Neural cell (in vitro differentiated cells): ENCODE measurements around the gene BPGM. TPM values are rescaled to one million over a fixed set of nuclear protein-coding genes. Genes with fewer than 3 reads are reported as not detected.

ENCODE experiments used
- H2AFZ ChIP-seq: fragments of 200-600, 300-800 bp; sonication (generic), shearing (Covaris generic); 2 replicates; pipeline ENCODE4 v1.6.0; 2014; ENCODE audit warnings: low read depth, mild to moderate bottlenecking, antibody characterized with exemption, low read length, moderate library complexity
- H3F3A ChIP-seq: fragments of 200-600 bp; shearing (Covaris generic); 2 replicates; pipeline ENCODE4 v1.6.1; 2016; ENCODE audit warnings: mild to moderate bottlenecking, moderate library complexity, mixed read lengths, antibody characterized with exemption, low read length; ENCODE audit not compliant: insufficient read depth, poor library complexity, severe bottlenecking
- H3K27ac ChIP-seq: fragments of 200-600, 300-800 bp; sonication (generic), shearing (Covaris generic); 2 replicates; pipeline ENCODE4 v1.5.1; 2014; ENCODE audit warnings: mild to moderate bottlenecking, low read length, moderate library complexity
- H3K27me3 ChIP-seq: fragments of 300-800, 200-600 bp; sonication (generic), shearing (Covaris generic); 2 replicates; pipeline ENCODE4 v1.6.0; 2014; ENCODE audit warnings: mild to moderate bottlenecking, low read depth, low read length, moderate library complexity; ENCODE audit not compliant: insufficient read depth
- H3K36me3 ChIP-seq: fragments of 300-800, 200-600 bp; sonication (generic), shearing (Covaris generic); 2 replicates; pipeline ENCODE4 v1.5.1; 2014; ENCODE audit warnings: mild to moderate bottlenecking, antibody characterized with exemption, low read length, moderate library complexity; ENCODE audit not compliant: insufficient read depth
- H3K4me2 ChIP-seq: fragments of 300-800, 200-600 bp; sonication (generic), shearing (Covaris generic); 2 replicates; pipeline ENCODE4 v1.6.0; 2014; ENCODE audit warnings: mild to moderate bottlenecking, low read length
- H3K4me3 ChIP-seq: fragments of 300-800, 200-600 bp; sonication (generic), shearing (Covaris generic); 2 replicates; pipeline ENCODE4 v1.5.1; 2014; ENCODE audit warnings: mild to moderate bottlenecking, low read length, moderate library complexity
- H3K79me2 ChIP-seq: fragments of 200-600 bp; shearing (Covaris generic); replicated peaks from 2 replicates; pipeline ENCODE4 v1.6.0; 2014; ENCODE audit warnings: mild to moderate bottlenecking, low read length, moderate library complexity; ENCODE audit not compliant: insufficient read depth
- H3K9ac ChIP-seq: fragments of 300-800, 200-600 bp; sonication (generic), shearing (Covaris generic); 2 replicates; pipeline ENCODE4 v1.6.1; 2016; ENCODE audit warnings: mild to moderate bottlenecking, low read length, mixed read lengths
- H3K9me2 ChIP-seq: fragments of 200-600 bp; shearing (Covaris generic); 2 replicates; pipeline ENCODE4 v1.6.1; 2016; ENCODE audit warnings: mild to moderate bottlenecking, low read length, mixed read lengths; ENCODE audit not compliant: insufficient read depth
- H3K9me3 ChIP-seq: fragments of 200-600, 300-800 bp; sonication (generic), shearing (Covaris generic); 2 replicates; pipeline ENCODE4 v1.6.1; 2016; ENCODE audit warnings: mild to moderate bottlenecking, mixed run types, low read length, moderate library complexity, mixed read lengths
- H4K20me1 ChIP-seq: fragments of 200-600 bp; shearing (Covaris generic); 2 replicates; pipeline ENCODE4 v1.6.1; 2016; ENCODE audit warnings: mild to moderate bottlenecking, mixed run types; ENCODE audit not compliant: insufficient read depth
- EP300 ChIP-seq: fragments of 450-650 bp; conservative IDR thresholded peaks from 2 replicates; pipeline ENCODE4 v1.6.1; 2014; ENCODE audit warnings: antibody characterized with exemption, mild to moderate bottlenecking, moderate library complexity; ENCODE audit not compliant: poor library complexity, severe bottlenecking
- EZH2 ChIP-seq: fragments of 200-600, 300-800 bp; shearing (Covaris generic), sonication (generic); IDR thresholded peaks from 2 replicates; pipeline ENCODE4 v1.6.1; 2014; ENCODE audit warnings: antibody characterized with exemption, low read length, borderline replicate concordance, mild to moderate bottlenecking; ENCODE audit not compliant: insufficient read depth, poor library complexity, severe bottlenecking
- MXI1 ChIP-seq: fragments of 450-650 bp; conservative IDR thresholded peaks from 2 replicates; pipeline ENCODE4 v1.6.1; 2014; ENCODE audit warnings: antibody characterized with exemption, mild to moderate bottlenecking; ENCODE audit not compliant: poor library complexity, severe bottlenecking
- POLR2AphosphoS5 ChIP-seq: IDR thresholded peaks from 2 replicates; pipeline ENCODE4 v1.6.1; 2012
- RAD21 ChIP-seq: fragments of 450-650 bp; conservative IDR thresholded peaks from 2 replicates; pipeline ENCODE4 v1.6.1; 2014; ENCODE audit warnings: antibody characterized with exemption, mild to moderate bottlenecking, moderate library complexity
- SMC3 ChIP-seq: fragments of 450-650 bp; conservative IDR thresholded peaks from 2 replicates; pipeline ENCODE4 v1.6.1; 2014; ENCODE audit warnings: antibody characterized with exemption, mild to moderate bottlenecking, moderate library complexity; ENCODE audit not compliant: poor library complexity
- TAF1 ChIP-seq: IDR thresholded peaks from 2 replicates; pipeline ENCODE4 v1.6.1; 2012; ENCODE audit warnings: low read depth
- polyA plus RNA-seq: library from polyadenylated mRNA; depleted of rRNA; stranded (reverse); fragments of >200 nt; gene quantifications from 2 replicates; pipeline ENCODE4 v1.2.3, GENCODE V29; 2014
- TF ChIP-seq, protein P1 (sequence below): IDR thresholded peaks from 2 replicates; pipeline ENCODE4 v1.6.1; 2012; ENCODE audit warnings: borderline replicate concordance
- TF ChIP-seq, protein P2 (sequence below): fragments of 450-650 bp; IDR thresholded peaks from 2 replicates; pipeline ENCODE4 v1.5.1; 2014; ENCODE audit warnings: antibody characterized with exemption, mild to moderate bottlenecking, moderate library complexity; ENCODE audit not compliant: poor library complexity, severe bottlenecking

The BPGM gene
- polyA plus RNA-seq, 1 donor from 2014 or later = 57.4 TPM

DNA sequence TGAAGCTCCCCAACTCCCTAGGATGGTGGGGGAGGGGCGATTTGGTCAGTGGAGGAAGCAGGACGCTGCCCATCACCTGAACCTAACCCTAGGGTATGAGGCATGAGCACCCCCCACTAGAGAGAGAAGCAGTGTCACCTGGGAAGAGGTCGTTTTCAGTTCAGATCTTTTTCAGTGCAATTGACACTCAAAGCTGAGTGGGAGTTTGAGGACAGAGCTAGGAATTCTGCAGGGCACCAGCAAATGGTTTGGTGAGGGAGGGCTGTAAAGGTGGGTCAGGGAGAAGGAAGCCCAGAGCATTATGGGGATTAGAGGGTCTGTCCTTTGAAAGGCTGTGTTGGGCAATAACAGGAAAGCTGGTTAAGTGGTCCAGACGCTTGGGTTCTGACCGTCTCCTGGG is 10.9 kb downstream of the BPGM start:
- Histone ChIP-seq H3K4me3 (no peak overlapping the region), H3K9ac (no peak overlapping the region), H3K4me2 (no peak overlapping the region), H3K79me2 (peaks cover 13% of the 10 kb centered on the region), H4K20me1 (no peaks in the 10 kb centered on the region), H3F3A (no peaks in the 10 kb centered on the region), H2AFZ (no peak overlapping the region), H3K9me2 (no peaks in the 10 kb centered on the region), H3K27me3 (no peaks in the 10 kb centered on the region), H3K27ac (no peak overlapping the region), H3K36me3 (peaks cover 4% of the 10 kb centered on the region), H3K9me3 (no peaks in the 10 kb centered on the region)
- TF ChIP-seq POLR2AphosphoS5 = no peak
- no peak for TF ChIP-seq TAF1
- no peak for TF ChIP-seq MXI1
- TF ChIP-seq, protein P1, sequence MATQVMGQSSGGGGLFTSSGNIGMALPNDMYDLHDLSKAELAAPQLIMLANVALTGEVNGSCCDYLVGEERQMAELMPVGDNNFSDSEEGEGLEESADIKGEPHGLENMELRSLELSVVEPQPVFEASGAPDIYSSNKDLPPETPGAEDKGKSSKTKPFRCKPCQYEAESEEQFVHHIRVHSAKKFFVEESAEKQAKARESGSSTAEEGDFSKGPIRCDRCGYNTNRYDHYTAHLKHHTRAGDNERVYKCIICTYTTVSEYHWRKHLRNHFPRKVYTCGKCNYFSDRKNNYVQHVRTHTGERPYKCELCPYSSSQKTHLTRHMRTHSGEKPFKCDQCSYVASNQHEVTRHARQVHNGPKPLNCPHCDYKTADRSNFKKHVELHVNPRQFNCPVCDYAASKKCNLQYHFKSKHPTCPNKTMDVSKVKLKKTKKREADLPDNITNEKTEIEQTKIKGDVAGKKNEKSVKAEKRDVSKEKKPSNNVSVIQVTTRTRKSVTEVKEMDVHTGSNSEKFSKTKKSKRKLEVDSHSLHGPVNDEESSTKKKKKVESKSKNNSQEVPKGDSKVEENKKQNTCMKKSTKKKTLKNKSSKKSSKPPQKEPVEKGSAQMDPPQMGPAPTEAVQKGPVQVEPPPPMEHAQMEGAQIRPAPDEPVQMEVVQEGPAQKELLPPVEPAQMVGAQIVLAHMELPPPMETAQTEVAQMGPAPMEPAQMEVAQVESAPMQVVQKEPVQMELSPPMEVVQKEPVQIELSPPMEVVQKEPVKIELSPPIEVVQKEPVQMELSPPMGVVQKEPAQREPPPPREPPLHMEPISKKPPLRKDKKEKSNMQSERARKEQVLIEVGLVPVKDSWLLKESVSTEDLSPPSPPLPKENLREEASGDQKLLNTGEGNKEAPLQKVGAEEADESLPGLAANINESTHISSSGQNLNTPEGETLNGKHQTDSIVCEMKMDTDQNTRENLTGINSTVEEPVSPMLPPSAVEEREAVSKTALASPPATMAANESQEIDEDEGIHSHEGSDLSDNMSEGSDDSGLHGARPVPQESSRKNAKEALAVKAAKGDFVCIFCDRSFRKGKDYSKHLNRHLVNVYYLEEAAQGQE = no peak

DNA sequence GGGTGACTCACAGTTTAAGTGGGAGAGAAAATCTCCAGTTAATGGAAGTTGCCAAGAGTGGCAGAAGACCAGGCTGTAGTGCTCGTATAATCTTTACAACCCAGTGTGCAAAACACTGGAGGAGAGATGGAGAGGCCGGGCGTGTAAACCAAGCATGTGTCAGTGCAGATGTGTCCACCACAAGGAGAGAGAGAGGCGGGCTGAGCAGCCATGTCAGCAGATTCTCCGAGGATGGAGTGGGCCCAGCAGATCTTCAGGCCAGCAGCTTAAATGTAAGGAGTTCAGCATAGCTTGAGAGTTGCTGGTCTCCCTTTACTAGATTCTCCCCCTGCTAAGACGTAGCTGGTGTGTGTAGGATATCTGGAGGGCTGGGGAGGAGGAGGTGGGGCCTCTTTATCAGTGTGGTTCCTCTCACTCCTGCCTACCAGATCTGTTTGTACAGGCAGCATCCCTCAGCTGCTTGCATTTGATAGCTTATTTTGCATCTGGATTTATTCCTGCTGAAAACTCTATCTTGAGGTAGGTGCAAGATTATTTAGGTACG is 13.7 kb downstream of the BPGM start:
- H3F3A ChIP-seq = no peaks in the 10 kb centered on the region
- H2AFZ ChIP-seq = no peak overlapping the region
- no peaks in the 10 kb centered on the region for H3K9me3 ChIP-seq
- no peaks in the 10 kb centered on the region for H3K9me2 ChIP-seq
- TF ChIP-seq TAF1 = no peak
- TF ChIP-seq EP300 = no peak
- TF ChIP-seq EZH2 = no peak
- H3K79me2 ChIP-seq = peaks cover 8% of the 10 kb centered on the region
- no peak overlapping the region for H3K27ac ChIP-seq
- H3K27me3 ChIP-seq = no peaks in the 10 kb centered on the region
- no peak overlapping the region for H3K4me3 ChIP-seq
- H4K20me1 ChIP-seq = no peaks in the 10 kb centered on the region
- H3K4me2 ChIP-seq = no peak overlapping the region
- peaks cover 4% of the 10 kb centered on the region for H3K36me3 ChIP-seq
- no peak overlapping the region for H3K9ac ChIP-seq

DNA sequence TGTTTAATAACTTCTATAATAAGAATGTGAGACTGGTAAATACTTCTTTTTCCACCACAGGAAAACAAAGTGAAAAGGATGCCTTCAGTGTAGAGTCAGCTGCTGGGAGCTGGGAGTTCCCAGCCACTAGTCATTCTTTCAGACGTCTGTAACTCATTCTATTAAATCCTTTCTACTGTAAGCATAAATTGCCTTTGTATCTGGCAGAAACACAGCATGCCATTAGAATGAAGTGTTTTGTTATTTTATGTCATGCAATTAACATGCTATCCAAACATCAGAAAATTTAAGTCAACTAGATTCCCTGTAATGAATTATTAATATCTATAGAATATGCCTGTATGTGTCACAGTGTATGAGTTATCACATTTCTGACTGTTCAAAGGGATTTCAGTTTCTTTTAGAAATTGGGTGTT is 14.3 kb downstream of the BPGM start:
- no peaks in the 10 kb centered on the region for H3K27me3 ChIP-seq
- peaks cover 4% of the 10 kb centered on the region for H3K36me3 ChIP-seq
- no peaks in the 10 kb centered on the region for H4K20me1 ChIP-seq
- TF ChIP-seq MXI1 (no peak), POLR2AphosphoS5 (no peak), TAF1 (no peak), EZH2 (no peak), EP300 (no peak), SMC3 (no peak), RAD21 (no peak)
- TF ChIP-seq, protein P2, sequence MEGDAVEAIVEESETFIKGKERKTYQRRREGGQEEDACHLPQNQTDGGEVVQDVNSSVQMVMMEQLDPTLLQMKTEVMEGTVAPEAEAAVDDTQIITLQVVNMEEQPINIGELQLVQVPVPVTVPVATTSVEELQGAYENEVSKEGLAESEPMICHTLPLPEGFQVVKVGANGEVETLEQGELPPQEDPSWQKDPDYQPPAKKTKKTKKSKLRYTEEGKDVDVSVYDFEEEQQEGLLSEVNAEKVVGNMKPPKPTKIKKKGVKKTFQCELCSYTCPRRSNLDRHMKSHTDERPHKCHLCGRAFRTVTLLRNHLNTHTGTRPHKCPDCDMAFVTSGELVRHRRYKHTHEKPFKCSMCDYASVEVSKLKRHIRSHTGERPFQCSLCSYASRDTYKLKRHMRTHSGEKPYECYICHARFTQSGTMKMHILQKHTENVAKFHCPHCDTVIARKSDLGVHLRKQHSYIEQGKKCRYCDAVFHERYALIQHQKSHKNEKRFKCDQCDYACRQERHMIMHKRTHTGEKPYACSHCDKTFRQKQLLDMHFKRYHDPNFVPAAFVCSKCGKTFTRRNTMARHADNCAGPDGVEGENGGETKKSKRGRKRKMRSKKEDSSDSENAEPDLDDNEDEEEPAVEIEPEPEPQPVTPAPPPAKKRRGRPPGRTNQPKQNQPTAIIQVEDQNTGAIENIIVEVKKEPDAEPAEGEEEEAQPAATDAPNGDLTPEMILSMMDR = no peak
- TF ChIP-seq, protein P1 = no peak
- H3K9me3 ChIP-seq = no peaks in the 10 kb centered on the region
- no peak overlapping the region for H3K9ac ChIP-seq
- H3F3A ChIP-seq = no peaks in the 10 kb centered on the region
- no peak overlapping the region for H3K4me3 ChIP-seq
- peaks cover 8% of the 10 kb centered on the region for H3K79me2 ChIP-seq
- H3K4me2 ChIP-seq = no peak overlapping the region
- H3K9me2 ChIP-seq = no peaks in the 10 kb centered on the region
- H2AFZ ChIP-seq = no peak overlapping the region
- H3K27ac ChIP-seq = no peak overlapping the region
